OCI-LY7 (cell line): Measurements from ENCODE around the gene BRDT. TPM values are rescaled to one million over a fixed set of nuclear protein-coding genes. Genes with fewer than 3 reads are reported as not detected.

Experiments
- BruUV-seq: library from RNA; stranded (reverse); fragments of 400-500 nt; replicated peaks from 2 replicates; lab custom pipeline; 2021; lab: Mats Ljungman, UMichigan
- CTCF ChIA-PET: fragments of 300-600 bp; sonication (Branson Sonifier 250); formaldehyde crosslinking; loops from one replicate; lab custom pipeline; 2022; ENCODE audit warnings: antibody characterized with exemption; ENCODE audit not compliant: unreplicated experiment; lab: Charles Lee
- POLR2A ChIA-PET: fragments of 300-600 bp; sonication (Branson Sonifier 250); formaldehyde crosslinking; loops from one replicate; lab custom pipeline; 2022; ENCODE audit warnings: antibody characterized with exemption; lab: Charles Lee
- DNase-seq: peaks from one replicate; pipeline ENCODE4 v3.0.0-alpha.2; 2015; ENCODE audit warnings: low spot score
- H2AFZ ChIP-seq: fragments of 200-600 bp; sonication (generic), shearing (Covaris generic); 2 replicates; pipeline ENCODE4 v1.6.1; 2014; ENCODE audit warnings: mild to moderate bottlenecking, antibody characterized with exemption, low read length, moderate library complexity
- H3K27ac ChIP-seq: fragments of 200-600 bp; sonication (generic); 2 replicates; pipeline ENCODE4 v1.5.1; 2014; ENCODE audit warnings: mixed run types, low read depth, mild to moderate bottlenecking, moderate library complexity, low read length, inconsistent platforms; ENCODE audit not compliant: poor library complexity, severe bottlenecking
- H3K36me3 ChIP-seq: fragments of 200-600 bp; sonication (generic); 2 replicates; pipeline ENCODE4 v1.6.1; 2014; ENCODE audit warnings: mild to moderate bottlenecking, antibody characterized with exemption, low read length, moderate library complexity, mixed read lengths; ENCODE audit not compliant: insufficient read depth
- H3K4me1 ChIP-seq: fragments of 200-600 bp; sonication (generic); 2 replicates; pipeline ENCODE4 v1.5.1; 2014; ENCODE audit warnings: mild to moderate bottlenecking, low read length; ENCODE audit not compliant: insufficient read depth, poor library complexity, severe bottlenecking
- H3K4me2 ChIP-seq: fragments of 200-600 bp; sonication (generic); 2 replicates; pipeline ENCODE4 v1.6.1; 2014; ENCODE audit warnings: mild to moderate bottlenecking, low read length
- H3K4me3 ChIP-seq: fragments of 200-600 bp; sonication (generic); 2 replicates; pipeline ENCODE4 v1.5.1; 2014; ENCODE audit warnings: mild to moderate bottlenecking, low read depth, low read length; ENCODE audit not compliant: poor library complexity, severe bottlenecking
- H3K79me2 ChIP-seq: fragments of 200-600 bp; sonication (generic); 2 replicates; pipeline ENCODE4 v1.6.1; 2016; ENCODE audit warnings: low read depth, mild to moderate bottlenecking, low read length, moderate library complexity, mixed read lengths; ENCODE audit not compliant: insufficient read depth
- H3K9me2 ChIP-seq: fragments of 200-600 bp; sonication (generic); 2 replicates; pipeline ENCODE4 v1.6.1; 2016; ENCODE audit warnings: mild to moderate bottlenecking, low read length, mixed read lengths; ENCODE audit not compliant: insufficient read depth
- H3K9me3 ChIP-seq: fragments of 200-600 bp; sonication (generic); 2 replicates; pipeline ENCODE4 v1.6.1; 2014; ENCODE audit warnings: mild to moderate bottlenecking, mixed run types, low read length, mixed read lengths
- H4K20me1 ChIP-seq: fragments of 200-600 bp; sonication (generic); 2 replicates; pipeline ENCODE4 v1.6.1; 2014; ENCODE audit warnings: mild to moderate bottlenecking, antibody characterized with exemption, low read length, moderate library complexity, mixed read lengths; ENCODE audit not compliant: insufficient read depth
- CTCF ChIP-seq: fragments of 200-600 bp; sonication (generic); conservative IDR thresholded peaks from 2 replicates; pipeline ENCODE4 v1.5.1; 2014; ENCODE audit warnings: mild to moderate bottlenecking, antibody characterized with exemption, low read length, moderate library complexity, mixed read lengths
- EZH2phosphoT487 ChIP-seq: fragments of 200-600 bp; sonication (generic); IDR thresholded peaks from 2 replicates; pipeline ENCODE4 v1.6.1; 2018; ENCODE audit warnings: low read depth, borderline replicate concordance, mild to moderate bottlenecking, mixed run types, antibody characterized with exemption, low read length, moderate library complexity, mixed read lengths
- intact Hi-C: fragments of 100-400 bp; cut with micrococcal nuclease; formaldehyde crosslinking; loops from one replicate; pipeline ENCODE4 v1.10.0; 2022; ENCODE audit not compliant: unreplicated experiment
- total RNA-seq, 2 experiments: library from RNA; depleted of rRNA in 1 of 2; stranded (reverse); fragments of >200 nt in 1 of 2; shearing (Covaris generic) in 1 of 2; gene quantifications; 2 replicates each; pipeline ENCODE4 v1.2.3, GENCODE V29; 2014 to 2022

Gene BRDT
- total RNA-seq, 2 experiments from 2014 or later = not detected

GRCh38 chr1:91912266-91912665 is 36.9 kb upstream of the BRDT start:
- no TSS peak for BruUV-seq
- Histone ChIP-seq H3K36me3 (no peaks in the 10 kb centered on the region), H3K9me3 (no peaks in the 10 kb centered on the region), H3K4me3 (no peak overlapping the region), H3K4me2 (no peak overlapping the region), H4K20me1 (no peaks in the 10 kb centered on the region), H3K9me2 (no peaks in the 10 kb centered on the region), H3K27ac (no peak overlapping the region), H3K4me1 (no peaks in the 10 kb centered on the region), H3K79me2 (no peaks in the 10 kb centered on the region), H2AFZ (no peak overlapping the region)
- intact Hi-C loops = no loop called here
- ChIA-PET CTCF (no interaction called here), POLR2A (no interaction called here)
- TF ChIP-seq EZH2phosphoT487 = no peak
- no peak for TF ChIP-seq CTCF
- no peak for DNase-seq

GRCh38 chr1:91913018-91913417 is 36.2 kb upstream of the BRDT start:
- Histone ChIP-seq H3K36me3 (no peaks in the 10 kb centered on the region), H3K4me3 (no peak overlapping the region), H3K79me2 (no peaks in the 10 kb centered on the region), H2AFZ (no peak overlapping the region), H3K4me2 (no peak overlapping the region), H4K20me1 (no peaks in the 10 kb centered on the region), H3K9me2 (no peaks in the 10 kb centered on the region), H3K4me1 (no peaks in the 10 kb centered on the region), H3K27ac (no peak overlapping the region), H3K9me3 (no peaks in the 10 kb centered on the region)
- BruUV-seq = no TSS peak
- CTCF ChIA-PET = no interaction called here
- no peak for DNase-seq
- POLR2A ChIA-PET = interaction anchor here (0.6 kb wide), 1 partner anchor 181 kb away, joined by 3 read pairs; no protein-coding TSS in a partner anchor
- no peak for TF ChIP-seq CTCF
- TF ChIP-seq EZH2phosphoT487 = no peak
- intact Hi-C loops = no loop called here

GRCh38 chr1:91916046-91916445 is 33.2 kb upstream of the BRDT start:
- H3K4me3 ChIP-seq = no peak overlapping the region
- no peaks in the 10 kb centered on the region for H4K20me1 ChIP-seq
- POLR2A ChIA-PET = interaction anchor here (0.6 kb wide), 1 partner anchor 374 kb away, joined by 3 read pairs; no protein-coding TSS in a partner anchor
- no peak overlapping the region for H2AFZ ChIP-seq
- no peak for DNase-seq
- BruUV-seq = no TSS peak
- H3K9me2 ChIP-seq = no peaks in the 10 kb centered on the region
- H3K9me3 ChIP-seq = no peaks in the 10 kb centered on the region
- no peaks in the 10 kb centered on the region for H3K79me2 ChIP-seq
- no peak overlapping the region for H3K27ac ChIP-seq
- no peaks in the 10 kb centered on the region for H3K36me3 ChIP-seq
- CTCF ChIA-PET = no interaction called here
- H3K4me2 ChIP-seq = no peak overlapping the region
- TF ChIP-seq CTCF (no peak), EZH2phosphoT487 (no peak)
- no peaks in the 10 kb centered on the region for H3K4me1 ChIP-seq
- intact Hi-C loops = no loop called here
